Measurements from ENCODE around the gene MAP1S. TPM values are rescaled to one million over a fixed set of nuclear protein-coding genes. Genes with fewer than 3 reads are reported as not detected.

Gene MAP1S
- total RNA-seq, 4 donors from 2014 or later: 23.4 to 39.3 (median 31.2) TPM

DNA sequence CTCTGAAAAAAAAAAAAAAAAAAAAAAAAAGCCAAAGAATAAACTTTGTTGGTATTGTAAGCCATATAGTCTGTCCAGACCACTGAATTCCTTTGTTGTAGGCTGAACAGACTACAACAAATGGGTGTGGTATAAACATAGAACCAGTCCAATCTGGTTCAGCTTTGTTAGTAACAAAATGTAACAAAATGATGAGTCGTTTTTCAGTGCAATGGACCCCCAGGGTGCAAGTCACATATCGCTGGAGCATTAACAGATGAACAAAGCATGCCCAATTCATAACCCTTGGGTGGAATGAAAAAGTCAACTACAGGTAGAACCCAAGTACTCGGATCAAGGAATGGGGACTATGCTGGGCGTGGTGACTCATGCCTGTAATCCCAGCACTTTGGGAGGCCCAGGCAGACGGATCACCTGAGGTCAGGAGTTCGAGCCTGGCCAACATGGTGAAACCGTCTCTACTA lies 18.4 kb downstream of the MAP1S start:
- Histone ChIP-seq H3K27me3 (no peaks in the 10 kb centered on the region), H3K36me3 (peaks cover 0 to 45% (median 12%) of the 10 kb centered on the region in 3 donors), H3K27ac (no peak overlapping the region), H3K9me3 (no peaks in the 10 kb centered on the region), H3K4me1 (no peaks in the 10 kb centered on the region), H3K4me3 (no peak overlapping the region)
- no peak for DNase-seq (ENCODE audit: low spot score in 2 of 2)
- WGBS, 2 donors: 78% methylated on average over 7 of the region's 7 CpGs
- no peak for TF ChIP-seq POLR2A (IDR thresholded peaks at IDR 0.05)
- TF ChIP-seq EP300 (IDR thresholded peaks at IDR 0.05): no peak
- TF ChIP-seq, protein P1, sequence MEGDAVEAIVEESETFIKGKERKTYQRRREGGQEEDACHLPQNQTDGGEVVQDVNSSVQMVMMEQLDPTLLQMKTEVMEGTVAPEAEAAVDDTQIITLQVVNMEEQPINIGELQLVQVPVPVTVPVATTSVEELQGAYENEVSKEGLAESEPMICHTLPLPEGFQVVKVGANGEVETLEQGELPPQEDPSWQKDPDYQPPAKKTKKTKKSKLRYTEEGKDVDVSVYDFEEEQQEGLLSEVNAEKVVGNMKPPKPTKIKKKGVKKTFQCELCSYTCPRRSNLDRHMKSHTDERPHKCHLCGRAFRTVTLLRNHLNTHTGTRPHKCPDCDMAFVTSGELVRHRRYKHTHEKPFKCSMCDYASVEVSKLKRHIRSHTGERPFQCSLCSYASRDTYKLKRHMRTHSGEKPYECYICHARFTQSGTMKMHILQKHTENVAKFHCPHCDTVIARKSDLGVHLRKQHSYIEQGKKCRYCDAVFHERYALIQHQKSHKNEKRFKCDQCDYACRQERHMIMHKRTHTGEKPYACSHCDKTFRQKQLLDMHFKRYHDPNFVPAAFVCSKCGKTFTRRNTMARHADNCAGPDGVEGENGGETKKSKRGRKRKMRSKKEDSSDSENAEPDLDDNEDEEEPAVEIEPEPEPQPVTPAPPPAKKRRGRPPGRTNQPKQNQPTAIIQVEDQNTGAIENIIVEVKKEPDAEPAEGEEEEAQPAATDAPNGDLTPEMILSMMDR (IDR thresholded peaks at IDR 0.05): no peak

DNA sequence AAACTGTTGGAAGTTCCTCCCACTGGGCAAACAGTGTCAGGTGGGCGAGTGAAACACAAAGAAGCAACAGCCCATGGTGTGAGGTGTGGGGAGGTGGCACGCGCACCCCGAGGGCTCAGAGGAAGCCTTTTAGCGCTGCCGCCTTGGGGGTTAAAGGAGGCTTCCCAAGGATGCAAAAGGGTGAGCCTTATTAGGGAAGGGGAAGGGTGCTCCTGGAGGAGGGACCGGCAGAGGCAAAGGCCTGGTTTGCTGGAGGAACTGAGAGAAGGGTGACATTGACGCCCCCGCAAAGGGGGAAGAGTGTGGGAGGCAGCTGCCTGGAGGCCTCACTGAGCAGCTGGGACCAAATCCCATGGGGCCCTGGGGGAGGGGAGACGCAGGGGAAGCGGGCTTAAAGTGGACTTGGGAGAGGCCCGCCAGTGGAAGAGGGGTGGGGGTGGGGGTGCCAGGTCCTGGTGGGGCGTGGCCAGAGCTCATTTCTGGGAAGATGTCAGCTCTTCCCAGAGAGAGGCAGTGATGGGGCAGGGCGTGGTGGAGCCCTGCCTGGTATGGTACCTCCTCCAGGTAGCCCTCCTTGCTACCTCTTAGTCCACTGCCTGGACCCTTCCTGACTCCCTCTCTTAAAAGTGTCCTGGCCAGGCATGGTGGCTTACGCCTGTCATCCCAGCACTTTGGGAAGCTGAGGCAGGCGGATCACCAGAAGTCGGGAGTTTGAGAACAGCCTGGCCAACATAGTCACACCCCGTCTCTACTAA lies 20.0 kb downstream of the MAP1S start:
- Histone ChIP-seq H3K4me1 (no peaks in the 10 kb centered on the region), H3K27ac (no peak overlapping the region), H3K27me3 (no peaks in the 10 kb centered on the region), H3K4me3 (no peak overlapping the region), H3K36me3 (peaks cover 0 to 30% (median 0%) of the 10 kb centered on the region in 3 donors), H3K9me3 (no peaks in the 10 kb centered on the region)
- TF ChIP-seq POLR2A (IDR thresholded peaks at IDR 0.05) (no peak), EP300 (IDR thresholded peaks at IDR 0.05) (no peak)
- TF ChIP-seq, protein P1 (IDR thresholded peaks at IDR 0.05): no peak
- WGBS, 2 donors: 61 to 63% methylated on average over 16 to 18 of the region's 18 CpGs
- DNase-seq (ENCODE audit: low spot score in 2 of 2): no peak

DNA sequence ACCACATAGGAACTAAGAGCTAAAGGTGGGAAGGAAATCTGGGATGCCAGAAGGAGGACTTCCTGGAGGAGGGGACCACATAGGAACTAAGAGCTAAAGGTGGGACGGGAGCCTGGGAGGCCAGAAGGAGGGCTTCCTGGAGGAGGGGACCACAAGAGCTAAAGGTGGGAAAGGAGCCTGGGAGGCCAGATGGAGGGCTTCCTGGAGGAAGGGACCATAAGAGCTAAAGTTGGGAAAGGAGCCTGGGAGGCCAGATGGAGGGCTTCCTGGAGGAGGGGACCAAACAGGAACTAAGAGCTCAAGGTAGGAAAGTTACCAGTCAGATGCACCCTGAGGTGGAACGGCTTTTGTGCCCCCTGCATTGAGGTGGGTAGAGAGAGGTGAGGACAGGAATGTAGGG lies 22.2 kb downstream of the MAP1S start:
- WGBS, 2 donors: 88 to 89% methylated on average over 2 of the region's 2 CpGs
- TF ChIP-seq POLR2A (IDR thresholded peaks at IDR 0.05) (no peak), EP300 (IDR thresholded peaks at IDR 0.05) (no peak)
- TF ChIP-seq, protein P1 (IDR thresholded peaks at IDR 0.05): no peak
- no peak overlapping the region for H3K4me3 ChIP-seq

DNA sequence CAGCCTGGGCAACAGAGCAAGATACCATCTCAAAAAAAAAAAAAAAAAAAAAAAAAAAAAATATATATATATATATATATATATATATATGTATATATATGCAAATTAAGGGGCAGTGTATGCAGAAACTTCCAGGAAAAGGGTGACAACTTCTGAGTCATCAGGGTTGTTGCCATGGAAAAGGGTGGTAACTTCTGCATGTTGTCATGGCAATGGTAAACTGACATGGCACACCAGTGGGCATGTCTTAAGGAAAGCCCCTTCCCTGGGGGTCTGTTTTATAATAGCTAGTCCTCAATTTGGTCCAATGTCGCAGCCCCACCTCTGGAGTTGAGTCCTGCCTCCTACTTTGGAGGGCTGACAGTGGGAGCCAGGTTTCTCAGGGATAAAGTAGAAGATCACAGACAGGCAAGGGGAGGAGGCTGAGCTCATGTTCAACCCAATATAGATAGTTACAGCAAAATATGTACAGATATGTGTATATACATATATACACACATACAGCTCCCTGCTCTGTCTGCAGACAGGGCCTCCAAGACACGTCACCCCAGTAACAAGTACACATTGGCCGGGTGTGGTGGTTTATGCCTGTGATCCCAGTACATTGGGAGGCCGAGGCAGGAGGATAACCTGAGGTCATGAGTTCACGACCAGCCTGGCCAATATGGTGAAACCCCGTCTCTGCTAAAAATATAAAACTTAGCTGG lies 24.7 kb downstream of the MAP1S start:
- peaks cover 0 to 18% (median 3%) of the 10 kb centered on the region in 4 donors for H3K4me1 ChIP-seq
- TF ChIP-seq, protein P1 (IDR thresholded peaks at IDR 0.05): no peak
- no peak for TF ChIP-seq EP300 (IDR thresholded peaks at IDR 0.05)
- TF ChIP-seq POLR2A (IDR thresholded peaks at IDR 0.05): no peak
- no peaks in the 10 kb centered on the region for H3K9me3 ChIP-seq
- H3K36me3 ChIP-seq: no peaks in the 10 kb centered on the region
- 74 to 83% methylated on average over 6 of the region's 6 CpGs for WGBS, 2 donors
- peaks cover 0 to 22% of the 10 kb centered on the region in 2 donors for H3K27me3 ChIP-seq
- no peak overlapping the region for H3K4me3 ChIP-seq
- DNase-seq (ENCODE audit: low spot score in 2 of 2): no peak
- no peak overlapping the region for H3K27ac ChIP-seq

More for the DNA sequence above, 22.2 kb downstream of the MAP1S start:
- peaks cover 0 to 8% (median 0%) of the 10 kb centered on the region in 3 donors for H3K36me3 ChIP-seq
- no peak overlapping the region for H3K27ac ChIP-seq
- peaks cover 0 to 8% of the 10 kb centered on the region in 2 donors for H3K27me3 ChIP-seq
- no peaks in the 10 kb centered on the region for H3K9me3 ChIP-seq
- H3K4me1 ChIP-seq: no peaks in the 10 kb centered on the region
- no peak for DNase-seq (ENCODE audit: low spot score in 2 of 2)

All from tibial nerve (tissue), 4 donors.